Measurements from ENCODE around the gene EIF3A. TPM values are rescaled to one million over a fixed set of nuclear protein-coding genes. Genes with fewer than 3 reads are reported as not detected.

EIF3A gene
- total and polyA plus RNA-seq, 2 of the 8 experiments (the other 6 are each of a cell fraction or from before 2014, with no cell fraction given) = 26.8 to 209 TPM

DNA sequence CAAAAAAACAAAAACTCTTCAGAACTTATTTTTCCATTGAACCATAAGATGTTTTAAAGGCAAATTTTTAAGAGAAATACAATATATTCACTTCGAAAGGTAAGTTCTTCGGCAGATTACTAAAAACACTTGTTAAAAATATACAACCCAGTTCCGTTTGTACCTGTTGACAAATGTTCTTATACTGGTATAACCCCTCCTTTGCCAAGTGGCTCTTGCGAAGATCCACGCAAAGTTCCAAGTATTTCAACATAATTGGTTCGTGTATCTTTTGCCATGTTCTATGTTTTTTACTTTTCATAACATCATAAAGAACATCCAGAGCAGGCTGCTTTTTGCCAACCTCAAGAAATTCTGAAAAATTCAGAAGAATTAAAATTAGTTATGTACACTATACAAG lies 7.0 kb downstream of the EIF3A start:
- Histone ChIP-seq H3K23ac (ENCODE audit: insufficient read length) (no peak overlapping the region), H3K14ac (ENCODE audit: insufficient read length) (no peak overlapping the region), H3K9ac (replicated peaks in 1 of 4; ENCODE audit: extremely low read depth in 1 of 4, low read depth in 3 of 4, low read length in 3 of 4) (no peak overlapping the region), H4K20me1 (replicated peaks in 1 of 2; ENCODE audit: control insufficient read depth in 1 of 2, insufficient read depth in 2 of 2, low read length in 2 of 2) (peaks cover 16 to 17% of the 10 kb centered on the region in 2 experiments), H3K4ac (replicated peaks; ENCODE audit: insufficient read length, low read depth, low read length) (no peak overlapping the region), H2BK12ac (ENCODE audit: low read depth, low read length) (no peak overlapping the region), H2AFZ (ENCODE audit: low read length) (no peak overlapping the region), H3K4me2 (ENCODE audit: insufficient read depth in 1 of 2, low read depth in 2 of 2, low read length in 2 of 2) (no peak overlapping the region), H4K5ac (ENCODE audit: insufficient read length, low read depth, low read length) (no peak overlapping the region), H4K91ac (replicated peaks; ENCODE audit: insufficient read length, low read length) (no peak overlapping the region), H3K27ac (ENCODE audit: low read depth, low read length) (no peak overlapping the region), H2BK20ac (ENCODE audit: low read length) (no peak overlapping the region), H3K79me2 (ENCODE audit: control insufficient read depth in 1 of 2, insufficient read depth in 2 of 2, low read length in 2 of 2) (peaks cover 44 to 99% of the 10 kb centered on the region in 2 experiments), H3K18ac (ENCODE audit: extremely low read depth, low read length) (no peak overlapping the region), H3K79me1 (ENCODE audit: low read depth, low read length) (0 out of 2 replicates have a peak, but pooled peaks cover 2% of the 10 kb centered on the region), H3K27me3 (replicated peaks in 1 of 4; ENCODE audit: control insufficient read depth in 3 of 4, extremely low read depth in 1 of 4, insufficient read depth in 3 of 4, low read length in 3 of 4) (no peaks in the 10 kb centered on the region), H3K4me3 (ENCODE audit: extremely low read depth in 1 of 4, insufficient read depth in 2 of 4, low read depth in 3 of 4, low read length in 4 of 4) (no peak overlapping the region), H3K23me2 (ENCODE audit: low read depth, low read length) (no peaks in the 10 kb centered on the region), H2BK15ac (ENCODE audit: low read length) (no peak overlapping the region), H4K8ac (ENCODE audit: extremely low read depth, insufficient read depth, low read length) (no peak overlapping the region), H2AK5ac (ENCODE audit: low read depth, low read length) (no peak overlapping the region), H3K9me3 (ENCODE audit: insufficient read depth in 2 of 2, low read depth in 1 of 2, low read length in 1 of 2) (no peaks in the 10 kb centered on the region), H2BK5ac (ENCODE audit: low read depth, low read length) (no peak overlapping the region), H3K36me3 (ENCODE audit: control insufficient read depth in 2 of 4, insufficient read depth in 4 of 4, low read length in 3 of 4) (peaks cover 23 to 61% (median 43%) of the 10 kb centered on the region in 4 experiments), H3K4me1 (replicated peaks in 1 of 4; ENCODE audit: control insufficient read depth in 3 of 4, insufficient read depth in 4 of 4, low read length in 3 of 4) (no peaks in the 10 kb centered on the region; a peak in 1 of 7 replicates), H3K56ac (replicated peaks; ENCODE audit: insufficient read length, low read depth, low read length) (no peak overlapping the region), H2BK120ac (replicated peaks; ENCODE audit: low read depth, low read length) (no peak overlapping the region)
- DNase-seq (ENCODE audit: low read depth in 1 of 2, low spot score in 2 of 2) (no peak), FAIRE-seq (no peak)
- TF ChIP-seq SUZ12 (IDR thresholded peaks at IDR 0.05; ENCODE audit: low read length) (no peak), JUN (IDR thresholded peaks at IDR 0.05; ENCODE audit: low read depth, low read length) (no peak), PHF8 (conservative IDR thresholded peaks at IDR 0.05; ENCODE audit: low read depth, low read length) (no peak), CHD2 (IDR thresholded peaks at IDR 0.05; ENCODE audit: low read length) (no peak), CREB1 (IDR thresholded peaks at IDR 0.05) (no peak)
- 92% methylated on average over 6 of the region's 6 CpGs; no CpG with 5 or more reads in 1 of the 2 experiments for WGBS, 2 experiments (ENCODE audit: extremely low coverage in 1 of 2, insufficient coverage in 1 of 2, insufficient read length in 1 of 2, insufficient replicate concordance in 2 of 2, low coverage in 1 of 2, low lambda C conversion rate in 2 of 2, missing lambda C conversion rate in 1 of 2)
- ChIA-PET CTCF (ENCODE audit: partially characterized antibody) (interaction anchor here (0.7 kb wide), 1 partner anchor 36 kb away, joined by 8 read pairs; no protein-coding TSS in a partner anchor), POLR2A (ENCODE audit: partially characterized antibody) (interaction anchor here (0.5 to 1.7 kb wide), 4 partner anchors 9 to 91 kb away, joined by 3 to 4 read pairs (median 3); no protein-coding TSS in a partner anchor)
